ENCODE measurements around the gene BANK1. TPM values are rescaled to one million over a fixed set of nuclear protein-coding genes. Genes with fewer than 3 reads are reported as not detected.

The BANK1 gene
- total and polyA plus RNA-seq, 12 donors = 1.5 to 10.3 (median 5.1) TPM

- H3K9me3 ChIP-seq (replicated peaks in 1 of 3) = peaks cover 0 to 5% (median 0%) of the 10 kb centered on the region in 3 donors
- no peaks in the 10 kb centered on the region for H3K4me1 ChIP-seq (replicated peaks in 1 of 2)
- H3K36me3 ChIP-seq (replicated peaks in 1 of 2) = no peaks in the 10 kb centered on the region
- H3K27me3 ChIP-seq = no peaks in the 10 kb centered on the region
- intact Hi-C loops (cut with DNase I) = no loop called here
- TF ChIP-seq POLR2A (IDR thresholded peaks at IDR 0.05) = no peak
- TF ChIP-seq, protein P1, sequence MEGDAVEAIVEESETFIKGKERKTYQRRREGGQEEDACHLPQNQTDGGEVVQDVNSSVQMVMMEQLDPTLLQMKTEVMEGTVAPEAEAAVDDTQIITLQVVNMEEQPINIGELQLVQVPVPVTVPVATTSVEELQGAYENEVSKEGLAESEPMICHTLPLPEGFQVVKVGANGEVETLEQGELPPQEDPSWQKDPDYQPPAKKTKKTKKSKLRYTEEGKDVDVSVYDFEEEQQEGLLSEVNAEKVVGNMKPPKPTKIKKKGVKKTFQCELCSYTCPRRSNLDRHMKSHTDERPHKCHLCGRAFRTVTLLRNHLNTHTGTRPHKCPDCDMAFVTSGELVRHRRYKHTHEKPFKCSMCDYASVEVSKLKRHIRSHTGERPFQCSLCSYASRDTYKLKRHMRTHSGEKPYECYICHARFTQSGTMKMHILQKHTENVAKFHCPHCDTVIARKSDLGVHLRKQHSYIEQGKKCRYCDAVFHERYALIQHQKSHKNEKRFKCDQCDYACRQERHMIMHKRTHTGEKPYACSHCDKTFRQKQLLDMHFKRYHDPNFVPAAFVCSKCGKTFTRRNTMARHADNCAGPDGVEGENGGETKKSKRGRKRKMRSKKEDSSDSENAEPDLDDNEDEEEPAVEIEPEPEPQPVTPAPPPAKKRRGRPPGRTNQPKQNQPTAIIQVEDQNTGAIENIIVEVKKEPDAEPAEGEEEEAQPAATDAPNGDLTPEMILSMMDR (IDR thresholded peaks at IDR 0.05) = no peak
- no peak overlapping the region for H3K4me3 ChIP-seq
- no peak overlapping the region for H3K27ac ChIP-seq
- no peak for DNase-seq
Observed at GRCh38 chr4:102120846-102121245, 330.3 kb downstream of the BANK1 start.
